ACC112 (cell line): ENCODE results near the gene TTLL13.

Experiments
- H2AFZ ChIP-seq: fragments of 200-600 bp; sonication (generic); one replicate; pipeline ENCODE4 v1.6.0; 2017; ENCODE audit warnings: antibody characterized with exemption, low read length; ENCODE audit not compliant: unreplicated experiment
- H3K27ac ChIP-seq: fragments of 200-600 bp; sonication (generic); 2 replicates; pipeline ENCODE4 v1.5.1; 2014; ENCODE audit warnings: low read depth, mild to moderate bottlenecking, antibody characterized with exemption, low read length, moderate library complexity
- H3K27me3 ChIP-seq: fragments of 200-600 bp; sonication (generic); 2 replicates; pipeline ENCODE4 v1.6.1; 2014; ENCODE audit warnings: mild to moderate bottlenecking, antibody characterized with exemption, low read length, moderate library complexity, mixed read lengths; ENCODE audit not compliant: insufficient read depth
- H3K36me3 ChIP-seq: fragments of 200-600 bp; sonication (generic); 2 replicates; pipeline ENCODE4 v1.6.1; 2016; ENCODE audit warnings: mild to moderate bottlenecking, antibody characterized with exemption, low read length, moderate library complexity, mixed read lengths; ENCODE audit not compliant: insufficient read depth
- H3K4me1 ChIP-seq: fragments of 200-600 bp; sonication (generic); one replicate; pipeline ENCODE4 v1.6.1; 2016; ENCODE audit warnings: low read length, mixed read lengths; ENCODE audit not compliant: insufficient read depth, unreplicated experiment, control insufficient read depth
- H3K4me3 ChIP-seq: fragments of 200-600 bp; sonication (generic); 2 replicates; pipeline ENCODE4 v1.5.1; 2014; ENCODE audit warnings: mild to moderate bottlenecking, low read depth, low read length
- H3K79me2 ChIP-seq: fragments of 200-600 bp; sonication (generic); one replicate; pipeline ENCODE4 v1.6.0; 2016; ENCODE audit warnings: low read length; ENCODE audit not compliant: control insufficient read depth, unreplicated experiment, insufficient read depth

The TTLL13 gene

GRCh38 chr15:90219421-90220141 lies 29.8 kb upstream of the TTLL13 start:
- Histone ChIP-seq H3K36me3 (no peaks in the 10 kb centered on the region), H3K4me1 (peaks cover 4% of the 10 kb centered on the region), H3K27me3 (no peaks in the 10 kb centered on the region), H3K4me3 (no peak overlapping the region), H2AFZ (no peak overlapping the region), H3K27ac (no peak overlapping the region), H3K79me2 (no peaks in the 10 kb centered on the region)

- Histone ChIP-seq H2AFZ (no peak overlapping the region), H3K4me3 (no peak overlapping the region), H3K27ac (no peak overlapping the region), H3K27me3 (no peaks in the 10 kb centered on the region), H3K36me3 (no peaks in the 10 kb centered on the region), H3K79me2 (no peaks in the 10 kb centered on the region), H3K4me1 (peaks cover 4% of the 10 kb centered on the region)
Observed at GRCh38 chr15:90221246-90221900, 28.0 kb upstream of the TTLL13 start.

- H3K79me2 ChIP-seq: no peaks in the 10 kb centered on the region
- no peak overlapping the region for H3K4me3 ChIP-seq
- no peaks in the 10 kb centered on the region for H3K27me3 ChIP-seq
- H2AFZ ChIP-seq: no peak overlapping the region
- peaks cover 4% of the 10 kb centered on the region for H3K4me1 ChIP-seq
- H3K36me3 ChIP-seq: no peaks in the 10 kb centered on the region
- no peak overlapping the region for H3K27ac ChIP-seq
Observed at GRCh38 chr15:90222547-90222946, 26.8 kb upstream of the TTLL13 start.

GRCh38 chr15:90223441-90224165 lies 25.8 kb upstream of the TTLL13 start:
- Histone ChIP-seq H3K4me3 (no peak overlapping the region), H3K27me3 (no peaks in the 10 kb centered on the region), H3K27ac (no peak overlapping the region), H3K4me1 (peaks cover 4% of the 10 kb centered on the region), H3K36me3 (no peaks in the 10 kb centered on the region), H2AFZ (no peak overlapping the region), H3K79me2 (no peaks in the 10 kb centered on the region)

- no peak overlapping the region for H3K27ac ChIP-seq
Observed at GRCh38 chr15:90225047-90225446, 24.3 kb upstream of the TTLL13 start.

GRCh38 chr15:90225504-90226234 lies 23.7 kb upstream of the TTLL13 start:
- Histone ChIP-seq H2AFZ (no peak overlapping the region), H3K4me3 (no peak overlapping the region), H3K4me1 (peaks cover 4% of the 10 kb centered on the region), H3K27me3 (no peaks in the 10 kb centered on the region), H3K27ac (no peak overlapping the region), H3K36me3 (peaks cover 3% of the 10 kb centered on the region; the same call in 1 of the 2 replicates), H3K79me2 (peaks cover 3% of the 10 kb centered on the region)

More at GRCh38 chr15:90225047-90225446, 24.3 kb upstream of the TTLL13 start:
- H3K27me3 ChIP-seq: no peaks in the 10 kb centered on the region
- H3K4me3 ChIP-seq: no peak overlapping the region
- peaks cover under 1% of the 10 kb centered on the region; the same call in 1 of the 2 replicates for H3K36me3 ChIP-seq
- no peak overlapping the region for H2AFZ ChIP-seq
- H3K79me2 ChIP-seq: no peaks in the 10 kb centered on the region
- H3K4me1 ChIP-seq: peaks cover 4% of the 10 kb centered on the region

GRCh38 chr15:90227336-90227735 lies 22.0 kb upstream of the TTLL13 start:
- H2AFZ ChIP-seq: no peak overlapping the region
- peaks cover 14% of the 10 kb centered on the region for H3K79me2 ChIP-seq
- no peak overlapping the region for H3K4me3 ChIP-seq
- H3K27me3 ChIP-seq: no peaks in the 10 kb centered on the region
- H3K36me3 ChIP-seq: peaks cover 3% of the 10 kb centered on the region; the same call in 1 of the 2 replicates
- no peak overlapping the region for H3K27ac ChIP-seq
- peaks cover 4% of the 10 kb centered on the region for H3K4me1 ChIP-seq

GRCh38 chr15:90227816-90228772 lies 21.3 kb upstream of the TTLL13 start:
- Histone ChIP-seq H3K4me3 (no peak overlapping the region), H3K27ac (no peak overlapping the region), H3K4me1 (peaks cover 5% of the 10 kb centered on the region), H2AFZ (no peak overlapping the region), H3K79me2 (peaks cover 16% of the 10 kb centered on the region), H3K36me3 (peaks cover 3% of the 10 kb centered on the region; the same call in 1 of the 2 replicates), H3K27me3 (no peaks in the 10 kb centered on the region)

GRCh38 chr15:90228960-90229359 lies 20.4 kb upstream of the TTLL13 start:
- no peak overlapping the region for H2AFZ ChIP-seq
- H3K79me2 ChIP-seq: peaks cover 16% of the 10 kb centered on the region
- H3K4me1 ChIP-seq: peaks cover 5% of the 10 kb centered on the region
- H3K27me3 ChIP-seq: no peaks in the 10 kb centered on the region
- peaks cover 3% of the 10 kb centered on the region; the same call in 1 of the 2 replicates for H3K36me3 ChIP-seq
- no peak overlapping the region for H3K4me3 ChIP-seq
- H3K27ac ChIP-seq: no peak overlapping the region
